ENCODE results near the gene PPTC7.

DNA sequence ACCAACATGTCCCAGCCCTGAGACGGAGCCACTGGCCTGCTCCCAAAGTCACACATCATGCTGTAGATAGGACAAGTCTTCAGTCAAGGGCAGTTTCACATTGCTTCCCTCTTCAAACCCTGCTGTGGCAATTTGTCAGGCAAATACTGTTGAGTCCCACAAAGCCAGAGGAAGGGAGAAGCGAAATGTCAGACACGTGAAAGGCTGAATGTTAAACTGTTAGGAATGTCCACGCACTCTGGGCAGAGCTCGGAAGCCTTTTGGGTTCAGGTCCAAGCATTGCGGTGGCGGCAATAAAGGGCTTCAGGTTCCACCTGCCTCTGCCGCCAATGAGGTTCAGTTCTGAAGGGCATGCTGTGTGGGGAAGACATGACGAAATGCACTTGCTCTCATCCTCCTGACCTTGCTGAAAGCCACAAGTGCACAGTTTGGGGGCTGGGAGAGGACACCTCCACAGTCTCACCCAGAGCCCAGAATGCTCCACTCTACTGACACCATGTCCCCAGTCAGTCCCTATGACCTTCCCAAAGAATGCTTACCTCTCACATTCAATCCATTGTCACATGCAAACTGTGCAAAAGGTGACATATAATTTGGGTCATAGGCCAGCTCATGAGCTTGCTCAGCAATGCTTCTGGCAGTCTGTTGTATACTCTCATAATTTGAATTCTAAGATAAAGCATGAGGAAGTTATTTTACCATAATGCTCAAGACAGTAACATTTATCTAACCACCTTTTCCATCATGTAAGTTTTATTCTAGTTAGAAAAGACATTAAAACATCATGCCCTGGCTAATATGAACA, 45.3 kb downstream of the PPTC7 start:
- TF ChIP-seq, protein P1, sequence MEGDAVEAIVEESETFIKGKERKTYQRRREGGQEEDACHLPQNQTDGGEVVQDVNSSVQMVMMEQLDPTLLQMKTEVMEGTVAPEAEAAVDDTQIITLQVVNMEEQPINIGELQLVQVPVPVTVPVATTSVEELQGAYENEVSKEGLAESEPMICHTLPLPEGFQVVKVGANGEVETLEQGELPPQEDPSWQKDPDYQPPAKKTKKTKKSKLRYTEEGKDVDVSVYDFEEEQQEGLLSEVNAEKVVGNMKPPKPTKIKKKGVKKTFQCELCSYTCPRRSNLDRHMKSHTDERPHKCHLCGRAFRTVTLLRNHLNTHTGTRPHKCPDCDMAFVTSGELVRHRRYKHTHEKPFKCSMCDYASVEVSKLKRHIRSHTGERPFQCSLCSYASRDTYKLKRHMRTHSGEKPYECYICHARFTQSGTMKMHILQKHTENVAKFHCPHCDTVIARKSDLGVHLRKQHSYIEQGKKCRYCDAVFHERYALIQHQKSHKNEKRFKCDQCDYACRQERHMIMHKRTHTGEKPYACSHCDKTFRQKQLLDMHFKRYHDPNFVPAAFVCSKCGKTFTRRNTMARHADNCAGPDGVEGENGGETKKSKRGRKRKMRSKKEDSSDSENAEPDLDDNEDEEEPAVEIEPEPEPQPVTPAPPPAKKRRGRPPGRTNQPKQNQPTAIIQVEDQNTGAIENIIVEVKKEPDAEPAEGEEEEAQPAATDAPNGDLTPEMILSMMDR (IDR thresholded peaks at IDR 0.05; ENCODE audit: borderline replicate concordance, extremely low read depth, low read length, poor library complexity, severe bottlenecking) = no peak
- no peak for TF ChIP-seq EZH2 (IDR thresholded peaks at IDR 0.05; ENCODE audit: borderline replicate concordance, low read depth, low read length, severe bottlenecking)
